HepG2 (cell line): Measurements from ENCODE around the gene DHRS1. TPM values are rescaled to one million over a fixed set of nuclear protein-coding genes. Genes with fewer than 3 reads are reported as not detected.

Source experiments
- ATAC-seq: fragments of 200-7000 bp; cut with Tn5 transposase; 3 replicates; pipeline ENCODE4 v1.9.1; 2020; ENCODE audit warnings: mild to moderate bottlenecking, moderate library complexity
- BruUV-seq: library from RNA; stranded (reverse); fragments of 400-500 nt; replicated peaks from 2 replicates; lab custom pipeline; 2021; lab: Mats Ljungman, UMichigan
- CTCF ChIA-PET: fragments of 300-600 bp; formaldehyde crosslinking; extraction: SDS; loops from one replicate; lab custom pipeline; 2021; ENCODE audit warnings: low total read pairs, inconsistent platforms, low intra/inter-chr PET ratio; lab: Yijun Ruan, JAX
- POLR2A ChIA-PET: fragments of 350-600 bp; sonication (Branson Sonifier 250); formaldehyde crosslinking; loops from one replicate; lab custom pipeline; 2020; ENCODE audit warnings: antibody characterized with exemption, inconsistent platforms; lab: Yijun Ruan, JAX
- DNase-seq: peaks from one replicate; pipeline ENCODE4 v3.0.0-alpha.2; 2015; ENCODE audit warnings: low spot score
- FAIRE-seq: peaks from 3 replicates; lab custom pipeline; 2011; peaks lifted over from hg19 to GRCh38; lab: Jason Lieb, UNC
- H2AFZ ChIP-seq: one replicate; pipeline ENCODE4 v1.6.1; 2011; ENCODE audit warnings: low read length, inconsistent platforms
- H3K27ac ChIP-seq: fragments of 300-600 bp; 3 replicates; pipeline ENCODE4 v1.8.0; 2011; ENCODE audit warnings: mixed run types, mild to moderate bottlenecking, mixed read lengths, low read length, inconsistent platforms; ENCODE audit not compliant: insufficient read depth; ENCODE audit errors: extremely low read length
- H3K27me3 ChIP-seq, 2 experiments: fragments of 200-600 bp in 1 of 2; 2 replicates in 1 of 2; 3 replicates in 1 of 2; pipeline versions ENCODE4 v1.6.0 to v1.8.0; 2011; ENCODE audit warnings: low read length in 2 of 2, mild to moderate bottlenecking in 2 of 2, moderate library complexity in 2 of 2, inconsistent platforms in 1 of 2; ENCODE audit not compliant: insufficient read depth in 2 of 2, control insufficient read depth in 1 of 2
- H3K36me3 ChIP-seq, 2 experiments: fragments of 200-600 bp in 1 of 2; replicated peaks in 1 of 2; 2 replicates in 1 of 2; 3 replicates in 1 of 2; pipeline versions ENCODE4 v1.5.1 to v1.8.0; 2011; ENCODE audit warnings: low read length in 2 of 2, inconsistent platforms in 1 of 2; ENCODE audit not compliant: insufficient read depth in 2 of 2, control insufficient read depth in 1 of 2
- H3K4me1 ChIP-seq: 2 replicates; pipeline ENCODE4 v1.5.1; 2012; ENCODE audit warnings: low read length, inconsistent platforms; ENCODE audit not compliant: insufficient read depth
- H3K4me2 ChIP-seq: 2 replicates; pipeline ENCODE4 v1.6.0; 2011; ENCODE audit warnings: low read depth, low read length, inconsistent platforms
- H3K4me3 ChIP-seq, 3 experiments: fragments of 200-600 bp in 1 of 3; sonication (generic), shearing (Covaris generic) in 1 of 3; replicated peaks in 1 of 3; 2 replicates each; pipeline ENCODE4 v1.5.1; 2011 to 2016; ENCODE audit warnings: low read length in 3 of 3, inconsistent platforms in 2 of 3, low read depth in 2 of 3, mild to moderate bottlenecking in 2 of 3, control low read depth in 1 of 3, mixed read lengths in 1 of 3; ENCODE audit not compliant: insufficient read depth in 1 of 3
- H3K79me2 ChIP-seq: one replicate; pipeline ENCODE4 v1.6.1; 2011; ENCODE audit warnings: low read length, inconsistent platforms; ENCODE audit not compliant: insufficient read depth
- H3K9ac ChIP-seq: 2 replicates; pipeline ENCODE4 v1.6.0; 2011; ENCODE audit warnings: mild to moderate bottlenecking, low read depth, low read length, inconsistent platforms; ENCODE audit not compliant: insufficient read depth
- H3K9me3 ChIP-seq: 2 replicates; pipeline ENCODE4 v1.5.1; 2012; ENCODE audit warnings: mild to moderate bottlenecking, low read length
- H4K20me1 ChIP-seq: 2 replicates; pipeline ENCODE4 v1.6.0; 2011; ENCODE audit warnings: inconsistent platforms, mild to moderate bottlenecking, low read length, moderate library complexity; ENCODE audit not compliant: insufficient read depth
- CHCHD3 ChIP-seq: sonication (generic); formaldehyde crosslinking; IDR thresholded peaks from 2 replicates; pipeline ENCODE4 v1.8.0; 2022; ENCODE audit warnings: mild to moderate bottlenecking, missing genetic modification reagents, moderate library complexity
- GATA4 ChIP-seq: sonication (generic); IDR thresholded peaks from 2 replicates; pipeline ENCODE4 v1.6.1; 2016; ENCODE audit warnings: antibody characterized with exemption, low read depth, borderline replicate concordance
- PHF8 ChIP-seq: sonication (generic); formaldehyde crosslinking; IDR thresholded peaks from 2 replicates; pipeline ENCODE4 v1.5.0; 2020; ENCODE audit warnings: missing genetic modification reagents
- REXO4 ChIP-seq: sonication (generic); formaldehyde crosslinking; IDR thresholded peaks from 2 replicates; pipeline ENCODE4 v1.8.0; 2022; ENCODE audit warnings: missing genetic modification reagents, mild to moderate bottlenecking, borderline replicate concordance
- SMC3 ChIP-seq: IDR thresholded peaks from 2 replicates; pipeline ENCODE4 v1.6.1; 2011; ENCODE audit warnings: low read length, improper control_type of control experiment
- TGIF2 ChIP-seq: IDR thresholded peaks from 2 replicates; pipeline ENCODE4 v1.6.1; 2016; ENCODE audit warnings: control low read depth, missing compliant biosample characterization
- ZFX ChIP-seq: sonication (generic); formaldehyde crosslinking; IDR thresholded peaks from 2 replicates; pipeline ENCODE4 v1.4.0; 2020; ENCODE audit warnings: mild to moderate bottlenecking, low read depth, missing genetic modification reagents, moderate library complexity
- ZNF354B ChIP-seq: sonication (generic); formaldehyde crosslinking; IDR thresholded peaks from 2 replicates; pipeline ENCODE4 v1.8.0; 2022; ENCODE audit warnings: mild to moderate bottlenecking, missing genetic modification reagents
- ZNF557 ChIP-seq: sonication (generic); formaldehyde crosslinking; IDR thresholded peaks from 2 replicates; pipeline ENCODE4 v1.4.0; 2020; ENCODE audit warnings: missing genetic modification reagents
- ZNF616 ChIP-seq: sonication (generic); formaldehyde crosslinking; IDR thresholded peaks from 2 replicates; pipeline ENCODE4 v1.5.0; 2020; ENCODE audit warnings: low read depth, mild to moderate bottlenecking, missing genetic modification reagents
- ZNF747 ChIP-seq: sonication (generic); formaldehyde crosslinking; IDR thresholded peaks from 2 replicates; pipeline ENCODE4 v1.8.1; 2023; ENCODE audit warnings: missing genetic modification reagents, mild to moderate bottlenecking, borderline replicate concordance
- ZSCAN21 ChIP-seq: sonication (generic); formaldehyde crosslinking; IDR thresholded peaks from 2 replicates; pipeline ENCODE4 v1.8.0; 2022; ENCODE audit warnings: mild to moderate bottlenecking, missing genetic modification reagents, moderate library complexity, borderline replicate concordance
- WGBS: methylation state at CpG from one replicate; pipeline ENCODE4 v1.1.6; 2017; ENCODE audit warnings: low lambda C conversion rate; 5-methylcytosine and 5-hydroxymethylcytosine counted together
- in situ Hi-C: cut with HindIII; loops from 2 replicates; pipeline ENCODE4 v1.10.0; 2017; ENCODE audit warnings: low pct_unique_long_range_greater_than_20kb; ENCODE audit not compliant: extremely low pct_ligation_motif_present
- intact Hi-C: fragments of 100-400 bp; cut with micrococcal nuclease; formaldehyde crosslinking; loops from one replicate; pipeline ENCODE4 v1.10.0; 2022; ENCODE audit not compliant: unreplicated experiment
- polyA plus RNA-seq, 8 experiments: library from polyadenylated mRNA; depleted of rRNA in 3 of 8; stranded (reverse) in 7 of 8; unstranded in 1 of 8; fragments of >200 nt; fragmentation: Illumina TruSeq in 4 of 8; extraction: Trizol in 4 of 8; gene quantifications; 2 replicates each; pipeline versions ENCODE4 v1.2.1 to v1.2.3, GENCODE V29; 2011 to 2016; ENCODE audit warnings: low read depth in 4 of 8, missing spikeins in 1 of 8, mixed read lengths in 1 of 8; ENCODE audit not compliant: insufficient read depth in 1 of 8
- total RNA-seq, 5 experiments: library from RNA; depleted of rRNA; stranded (reverse); fragments of >200 nt; fragmentation: Illumina TruSeq; extraction: Trizol; gene quantifications; 2 replicates each; pipeline ENCODE4 v1.2.3, GENCODE V29; 2016; ENCODE audit warnings: low read depth in 1 of 5
- TF ChIP-seq, protein P1 (sequence below): sonication (generic); formaldehyde crosslinking; IDR thresholded peaks from 2 replicates; pipeline ENCODE4 v1.4.0; 2020; ENCODE audit warnings: missing genetic modification reagents
- TF ChIP-seq, protein P2 (sequence below): sonication (generic); formaldehyde crosslinking; IDR thresholded peaks from 2 replicates; pipeline ENCODE4 v1.8.1; 2023; ENCODE audit warnings: mild to moderate bottlenecking, missing genetic modification reagents
- TF ChIP-seq, protein P3 (sequence below): sonication (generic); formaldehyde crosslinking; IDR thresholded peaks from 2 replicates; pipeline ENCODE4 v1.5.0; 2020; ENCODE audit warnings: missing genetic modification reagents, mild to moderate bottlenecking, borderline replicate concordance
- TF ChIP-seq, protein P4 (sequence below): sonication (generic); formaldehyde crosslinking; IDR thresholded peaks from 2 replicates; pipeline ENCODE4 v1.5.0; 2020; ENCODE audit warnings: missing genetic modification reagents
- TF ChIP-seq, protein P5 (sequence below): sonication (generic); formaldehyde crosslinking; IDR thresholded peaks from 2 replicates; pipeline ENCODE4 v1.5.0; 2020; ENCODE audit warnings: mild to moderate bottlenecking, missing genetic modification reagents

Gene DHRS1
- total and polyA plus RNA-seq, 2 of the 13 experiments (the other 11 are each of a cell fraction or from before 2014, with no cell fraction given): 49.8 to 60.8 TPM

DNA sequence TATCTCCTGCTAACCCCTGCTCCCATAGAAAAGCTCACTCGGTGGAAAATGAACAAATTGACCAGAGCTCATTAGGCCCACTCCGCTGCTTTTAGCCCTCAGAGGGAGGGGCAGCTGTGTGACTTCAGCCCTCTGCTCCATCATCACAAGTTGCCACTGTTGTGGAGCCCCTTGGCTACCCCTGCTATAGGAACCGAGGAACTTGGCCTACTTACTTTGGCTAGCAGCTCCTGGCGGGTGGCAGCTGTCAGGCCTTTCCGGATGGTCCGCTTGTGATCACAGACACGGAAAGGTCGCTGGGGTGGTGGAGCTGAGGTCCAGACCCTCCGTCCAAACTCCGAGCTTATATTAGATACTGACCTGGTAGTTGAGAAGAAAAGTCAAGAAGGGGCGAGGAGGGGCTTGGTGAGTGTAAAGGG is 7.6 kb upstream of the DHRS1 start:
- ATAC-seq (peak; percentile 3), DNase-seq (no peak), FAIRE-seq (no peak)
- POLR2A ChIA-PET: interaction anchor here (0.8 to 24.7 kb wide), 39 partner anchors 9 to 1005 kb away, joined by 3 to 850 read pairs (median 9); partner anchors contain the start of genes CBLN3, CHMP4A, DCAF11 and DHRS1
- Histone ChIP-seq H3K4me2 (peak overlapping the region; percentile 92), H4K20me1 (no peaks in the 10 kb centered on the region), H2AFZ (no peak overlapping the region), H3K9me3 (no peaks in the 10 kb centered on the region), H3K79me2 (peaks cover 9% of the 10 kb centered on the region), H3K36me3 (peaks cover 42 to 49% of the 10 kb centered on the region in 2 experiments), H3K9ac (peak overlapping the region; percentile 86), H3K27ac (peak overlapping the region; percentile 90), H3K4me1 (peaks cover 48% of the 10 kb centered on the region), H3K4me3 (peak overlapping the region; percentile 44 to 73 (median 56)), H3K27me3 (no peaks in the 10 kb centered on the region; a peak in 1 of 5 replicates)
- intact Hi-C loops (loop anchor here (1.0 kb wide), 1 partner anchor 8 kb away; the partner anchor contains the start of genes DHRS1 and NOP9), in situ Hi-C loops (no loop called here)
- TSS peak; percentile 74 for BruUV-seq
- CTCF ChIA-PET: interaction anchor here (0.6 to 3.4 kb wide), 6 partner anchors 9 to 742 kb away, joined by 3 to 45 read pairs (median 6); partner anchors contain the start of genes DHRS1, MDP1, NOP9 and TINF2
- WGBS: 42% methylated on average over 11 of the region's 11 CpGs
- TF ChIP-seq REXO4 (CRISPR knock-in tag): no peak
- peak; percentile 66; the same call in 1 of the 2 replicates for TF ChIP-seq ZFX (CRISPR knock-in tag)
- TF ChIP-seq, protein P1, sequence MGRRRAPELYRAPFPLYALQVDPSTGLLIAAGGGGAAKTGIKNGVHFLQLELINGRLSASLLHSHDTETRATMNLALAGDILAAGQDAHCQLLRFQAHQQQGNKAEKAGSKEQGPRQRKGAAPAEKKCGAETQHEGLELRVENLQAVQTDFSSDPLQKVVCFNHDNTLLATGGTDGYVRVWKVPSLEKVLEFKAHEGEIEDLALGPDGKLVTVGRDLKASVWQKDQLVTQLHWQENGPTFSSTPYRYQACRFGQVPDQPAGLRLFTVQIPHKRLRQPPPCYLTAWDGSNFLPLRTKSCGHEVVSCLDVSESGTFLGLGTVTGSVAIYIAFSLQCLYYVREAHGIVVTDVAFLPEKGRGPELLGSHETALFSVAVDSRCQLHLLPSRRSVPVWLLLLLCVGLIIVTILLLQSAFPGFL (CRISPR knock-in tag): no peak
- TF ChIP-seq ZNF616 (CRISPR knock-in tag): no peak
- TF ChIP-seq, protein P2, sequence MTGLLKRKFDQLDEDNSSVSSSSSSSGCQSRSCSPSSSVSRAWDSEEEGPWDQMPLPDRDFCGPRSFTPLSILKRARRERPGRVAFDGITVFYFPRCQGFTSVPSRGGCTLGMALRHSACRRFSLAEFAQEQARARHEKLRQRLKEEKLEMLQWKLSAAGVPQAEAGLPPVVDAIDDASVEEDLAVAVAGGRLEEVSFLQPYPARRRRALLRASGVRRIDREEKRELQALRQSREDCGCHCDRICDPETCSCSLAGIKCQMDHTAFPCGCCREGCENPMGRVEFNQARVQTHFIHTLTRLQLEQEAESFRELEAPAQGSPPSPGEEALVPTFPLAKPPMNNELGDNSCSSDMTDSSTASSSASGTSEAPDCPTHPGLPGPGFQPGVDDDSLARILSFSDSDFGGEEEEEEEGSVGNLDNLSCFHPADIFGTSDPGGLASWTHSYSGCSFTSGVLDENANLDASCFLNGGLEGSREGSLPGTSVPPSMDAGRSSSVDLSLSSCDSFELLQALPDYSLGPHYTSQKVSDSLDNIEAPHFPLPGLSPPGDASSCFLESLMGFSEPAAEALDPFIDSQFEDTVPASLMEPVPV: peak; percentile 15; the same call in 1 of the 2 replicates
- TF ChIP-seq PHF8 (CRISPR knock-in tag): no peak
- peak; percentile 51; the same call in 1 of the 2 replicates for TF ChIP-seq ZNF557 (CRISPR knock-in tag)
- no peak for TF ChIP-seq ZNF354B
- TF ChIP-seq ZSCAN21 (CRISPR knock-in tag): no peak
- TF ChIP-seq, protein P3, sequence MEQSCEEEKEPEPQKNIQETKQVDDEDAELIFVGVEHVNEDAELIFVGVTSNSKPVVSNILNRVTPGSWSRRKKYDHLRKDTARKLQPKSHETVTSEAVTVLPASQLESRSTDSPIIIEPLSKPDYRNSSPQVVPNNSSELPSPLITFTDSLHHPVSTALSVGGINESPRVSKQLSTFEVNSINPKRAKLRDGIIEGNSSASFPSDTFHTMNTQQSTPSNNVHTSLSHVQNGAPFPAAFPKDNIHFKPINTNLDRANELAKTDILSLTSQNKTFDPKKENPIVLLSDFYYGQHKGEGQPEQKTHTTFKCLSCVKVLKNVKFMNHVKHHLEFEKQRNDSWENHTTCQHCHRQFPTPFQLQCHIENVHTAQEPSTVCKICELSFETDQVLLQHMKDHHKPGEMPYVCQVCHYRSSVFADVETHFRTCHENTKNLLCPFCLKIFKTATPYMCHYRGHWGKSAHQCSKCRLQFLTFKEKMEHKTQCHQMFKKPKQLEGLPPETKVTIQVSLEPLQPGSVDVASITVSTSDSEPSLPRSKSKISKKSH (CRISPR knock-in tag): 0 out of 2 replicates have a peak, but pooled peaks have one; percentile 13
- TF ChIP-seq, protein P4, sequence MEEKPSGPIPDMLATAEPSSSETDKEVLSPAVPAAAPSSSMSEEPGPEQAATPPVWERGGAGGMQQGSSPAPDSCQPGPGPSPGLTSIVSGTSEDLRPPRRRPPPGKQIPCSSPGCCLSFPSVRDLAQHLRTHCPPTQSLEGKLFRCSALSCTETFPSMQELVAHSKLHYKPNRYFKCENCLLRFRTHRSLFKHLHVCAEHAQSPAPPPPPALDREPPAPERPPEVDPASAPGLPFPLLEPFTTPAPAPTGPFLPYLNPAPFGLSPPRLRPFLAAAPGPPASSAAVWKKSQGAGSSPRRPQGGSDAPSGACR: no peak
- 0 out of 2 replicates have a peak, but pooled peaks have one; percentile 23 for TF ChIP-seq TGIF2
- TF ChIP-seq SMC3: no peak
- peak; percentile 80; the same call in 1 of the 2 replicates for TF ChIP-seq ZNF747 (CRISPR knock-in tag)
- TF ChIP-seq CHCHD3: no peak
- TF ChIP-seq, protein P5, sequence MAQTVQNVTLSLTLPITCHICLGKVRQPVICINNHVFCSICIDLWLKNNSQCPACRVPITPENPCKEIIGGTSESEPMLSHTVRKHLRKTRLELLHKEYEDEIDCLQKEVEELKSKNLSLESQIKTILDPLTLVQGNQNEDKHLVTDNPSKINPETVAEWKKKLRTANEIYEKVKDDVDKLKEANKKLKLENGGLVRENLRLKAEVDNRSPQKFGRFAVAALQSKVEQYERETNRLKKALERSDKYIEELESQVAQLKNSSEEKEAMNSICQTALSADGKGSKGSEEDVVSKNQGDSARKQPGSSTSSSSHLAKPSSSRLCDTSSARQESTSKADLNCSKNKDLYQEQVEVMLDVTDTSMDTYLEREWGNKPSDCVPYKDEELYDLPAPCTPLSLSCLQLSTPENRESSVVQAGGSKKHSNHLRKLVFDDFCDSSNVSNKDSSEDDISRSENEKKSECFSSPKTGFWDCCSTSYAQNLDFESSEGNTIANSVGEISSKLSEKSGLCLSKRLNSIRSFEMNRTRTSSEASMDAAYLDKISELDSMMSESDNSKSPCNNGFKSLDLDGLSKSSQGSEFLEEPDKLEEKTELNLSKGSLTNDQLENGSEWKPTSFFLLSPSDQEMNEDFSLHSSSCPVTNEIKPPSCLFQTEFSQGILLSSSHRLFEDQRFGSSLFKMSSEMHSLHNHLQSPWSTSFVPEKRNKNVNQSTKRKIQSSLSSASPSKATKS: no peak
- no peak for TF ChIP-seq GATA4
